ENCODE measurements around the gene THBS3.

- TF ChIP-seq CTCF (optimal IDR thresholded peaks at IDR 0.05 in 1 of 3, IDR thresholded peaks at IDR 0.05 in 1 of 3, conservative IDR thresholded peaks at IDR 0.05 in 1 of 3; ENCODE audit: extremely low read depth in 1 of 3, insufficient read depth in 2 of 3, low read length in 3 of 3) (no peak), EZH2 (IDR thresholded peaks at IDR 0.05; ENCODE audit: low read length) (no peak)
Observed at GRCh38 chr1:155236451-155236850, 28.8 kb upstream of the THBS3 start.
